HG02981 (cell line): Measurements from ENCODE around the gene ANKRD10.
A peak's percentile ranks its signal among the peaks of the same experiment; 100 is the strongest.

Source experiments
- ATAC-seq: cut with Tn5 transposase; IDR thresholded peaks from one replicate; pipeline ENCODE4 v1.9.1; 2021; ENCODE audit warnings: mild to moderate bottlenecking, moderate library complexity; ENCODE audit not compliant: unreplicated experiment

Gene ANKRD10

DNA sequence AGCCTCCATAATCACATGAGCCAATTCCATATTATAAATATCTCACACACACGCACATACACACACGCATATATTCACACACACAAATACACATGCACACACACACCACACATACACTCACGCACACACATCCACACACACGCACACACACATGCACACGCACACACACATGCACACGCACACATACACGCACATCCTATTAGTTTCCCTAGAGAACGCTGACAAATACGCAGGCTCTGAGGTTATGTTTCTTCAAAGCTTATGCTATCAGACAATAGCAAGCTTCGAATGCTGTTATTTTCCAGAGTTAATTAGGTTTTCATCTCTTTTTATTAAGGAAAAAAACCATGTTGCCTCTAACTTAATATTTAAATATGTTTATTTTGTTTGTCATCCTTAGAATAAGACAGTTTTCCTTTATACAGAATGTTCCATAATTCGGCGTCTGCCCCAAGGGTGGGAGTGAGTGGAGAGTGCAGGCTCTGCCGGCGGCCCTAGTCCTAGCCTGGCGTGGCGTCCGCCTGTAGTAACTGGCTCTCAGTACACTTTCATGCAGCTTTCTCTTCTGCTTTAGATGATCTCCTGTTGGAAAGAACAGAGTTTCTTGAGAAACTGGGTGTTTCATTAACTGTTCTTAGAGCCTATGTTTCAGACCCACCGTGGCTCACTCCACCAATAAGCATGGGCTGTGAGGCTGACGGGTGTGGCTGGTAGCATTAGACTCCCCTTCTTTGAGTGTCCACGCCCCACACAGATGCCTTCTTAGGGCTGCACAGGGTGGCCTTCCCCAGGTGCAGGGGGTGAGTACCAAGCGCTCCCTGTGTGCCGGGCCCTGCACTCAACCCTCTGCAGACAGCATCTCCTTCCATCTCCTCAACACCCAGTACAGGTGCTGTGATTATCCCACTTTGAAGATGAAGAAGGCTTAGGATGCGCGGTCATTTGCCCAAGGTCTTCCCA lies 30.4 kb upstream of the ANKRD10 start:
- ATAC-seq: no peak

DNA sequence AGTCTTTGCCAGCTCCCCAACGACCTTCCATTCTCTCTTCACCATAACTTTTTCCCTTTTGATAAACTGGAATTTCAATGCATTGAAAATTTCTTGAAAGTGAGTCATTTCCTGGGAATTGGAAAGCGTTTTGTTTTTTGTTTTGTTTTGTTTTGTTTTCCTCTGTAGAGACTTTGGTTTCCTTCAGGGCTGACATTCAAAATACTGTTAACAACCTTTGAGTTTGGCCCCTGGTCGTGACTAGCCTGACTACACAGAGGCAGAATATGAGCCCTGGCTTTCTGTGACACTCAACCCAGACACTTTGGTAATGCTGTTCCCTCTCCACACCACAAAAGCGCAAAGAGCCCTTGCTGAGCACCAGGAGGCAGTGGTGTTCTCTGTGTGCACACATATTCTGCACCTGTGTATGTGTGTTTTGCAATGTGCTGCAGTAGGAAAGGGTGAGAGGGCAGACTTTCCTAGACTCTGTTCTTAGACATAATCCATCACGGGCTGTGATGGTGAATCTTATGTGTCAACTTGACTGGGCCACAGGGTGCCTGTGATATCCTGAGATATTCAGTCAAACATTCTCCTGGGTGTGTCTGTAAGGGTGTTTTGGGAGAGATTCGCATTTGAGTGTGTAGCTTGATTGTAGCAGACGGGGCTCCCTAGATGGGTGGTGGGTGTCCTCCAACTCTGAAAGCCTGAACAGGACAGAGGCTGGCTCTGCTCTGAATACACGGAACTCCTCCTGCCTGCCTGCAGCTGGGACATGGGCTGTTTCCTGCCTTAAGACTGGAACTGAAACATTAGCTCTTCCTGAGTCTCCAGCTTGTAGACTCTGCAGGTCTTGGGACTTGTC lies 29.5 kb upstream of the ANKRD10 start:
- peak; percentile 53 for ATAC-seq

DNA sequence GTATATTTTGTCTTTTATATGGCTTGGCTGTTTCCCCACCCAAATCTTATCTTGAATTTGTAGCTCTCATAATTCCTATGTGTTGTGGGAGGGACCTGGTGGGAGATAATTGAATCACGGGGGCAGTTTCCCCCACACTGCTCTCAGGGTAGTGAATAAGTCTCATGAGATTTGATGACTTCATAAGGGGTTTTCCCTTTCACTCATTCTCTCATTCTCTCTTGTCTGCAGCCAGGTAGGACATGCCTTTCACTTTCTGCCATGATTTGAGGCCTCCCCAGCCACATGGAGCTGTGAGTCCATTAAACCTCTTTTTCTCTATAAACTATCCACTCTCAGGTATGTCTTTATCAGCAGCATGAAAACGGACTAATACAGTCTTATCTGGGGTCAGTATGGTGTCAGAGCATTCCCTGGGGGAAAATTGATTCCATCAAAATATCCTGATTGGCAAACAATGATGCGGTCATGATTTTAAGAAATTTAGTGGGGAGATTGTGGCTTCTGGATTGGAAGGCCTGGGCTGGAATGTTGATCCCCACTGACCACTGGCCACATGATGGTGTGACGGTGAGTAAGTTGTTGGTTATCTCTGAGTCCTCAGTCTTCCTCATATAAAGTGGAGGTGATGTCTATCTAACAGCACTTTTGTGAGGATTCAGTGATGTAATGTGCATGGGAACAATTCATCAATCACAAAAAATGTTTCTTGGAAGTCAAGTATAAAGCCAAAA lies 27.5 kb upstream of the ANKRD10 start:
- peak; percentile 70 for ATAC-seq

DNA sequence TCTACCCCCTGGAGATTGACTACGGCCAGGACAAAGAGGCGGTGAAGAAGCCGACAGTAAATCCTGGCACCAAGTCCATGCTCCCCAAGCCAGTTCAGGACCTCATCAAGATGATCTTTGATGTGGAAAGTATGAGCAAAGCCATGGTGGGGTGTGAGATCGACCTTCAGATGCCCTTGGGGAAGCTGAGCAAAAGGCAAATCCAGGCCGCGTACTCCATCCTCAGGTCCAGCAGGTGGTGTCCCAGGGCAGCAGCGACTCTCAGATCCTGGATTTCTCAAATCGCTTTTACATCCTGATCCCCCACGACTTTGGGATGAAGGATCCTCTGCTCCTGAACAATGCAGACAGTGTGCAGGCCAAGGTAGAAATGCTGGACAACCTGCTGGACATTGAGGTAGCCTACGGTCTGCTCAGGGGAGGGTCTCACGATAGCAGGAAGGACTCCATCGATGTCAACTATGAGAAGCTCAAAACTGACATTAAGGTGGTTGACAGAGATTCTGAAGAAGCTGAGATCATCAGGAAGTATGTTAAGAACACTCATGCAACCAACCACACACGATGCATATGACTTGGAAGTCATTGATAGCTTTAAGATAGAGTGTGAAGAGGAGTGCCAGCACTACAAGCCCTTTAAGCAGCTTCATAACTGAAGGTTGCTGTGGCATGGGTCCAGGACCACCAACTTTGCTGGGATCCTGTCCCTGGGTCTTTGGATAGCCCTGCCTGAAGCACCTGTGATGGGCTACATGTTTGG lies 24.0 kb upstream of the ANKRD10 start:
- no peak for ATAC-seq

DNA sequence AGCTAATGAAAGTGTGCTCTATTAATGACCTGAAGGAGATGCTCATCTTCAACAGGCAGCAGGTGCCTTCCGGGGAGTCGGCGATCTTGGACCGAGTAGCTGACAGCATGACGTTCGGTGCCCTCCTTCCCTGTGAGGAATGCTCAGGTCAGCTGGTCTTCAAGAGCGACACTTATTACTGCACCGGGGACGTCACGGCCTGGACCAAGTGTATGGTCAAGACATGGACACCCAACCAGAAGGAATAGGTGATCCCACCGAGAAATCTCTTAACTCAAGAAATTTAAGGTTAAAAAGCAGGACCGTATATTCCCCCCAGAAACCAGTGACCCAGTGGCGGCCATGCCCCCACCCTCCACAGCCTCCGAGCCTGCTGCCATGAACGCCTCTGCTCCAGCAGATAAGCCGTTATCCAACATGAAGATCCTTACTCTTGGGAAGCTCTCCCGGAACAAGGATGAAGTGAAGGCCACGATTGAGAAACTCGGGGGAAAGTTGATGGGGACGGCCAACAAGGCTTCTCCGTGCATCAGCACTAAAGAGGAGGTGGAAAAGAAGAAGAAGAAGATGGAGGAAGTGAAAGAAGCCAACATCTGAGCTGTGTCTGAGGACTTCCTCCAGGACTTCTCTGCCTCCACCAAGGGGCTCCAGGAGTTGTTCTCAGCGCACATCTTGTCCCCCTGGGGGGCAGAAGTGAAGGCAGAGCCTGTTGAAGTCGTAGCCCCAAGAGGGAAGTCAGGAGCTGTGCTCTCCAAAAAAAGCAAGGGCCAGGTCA lies 22.8 kb upstream of the ANKRD10 start:
- no peak for ATAC-seq

DNA sequence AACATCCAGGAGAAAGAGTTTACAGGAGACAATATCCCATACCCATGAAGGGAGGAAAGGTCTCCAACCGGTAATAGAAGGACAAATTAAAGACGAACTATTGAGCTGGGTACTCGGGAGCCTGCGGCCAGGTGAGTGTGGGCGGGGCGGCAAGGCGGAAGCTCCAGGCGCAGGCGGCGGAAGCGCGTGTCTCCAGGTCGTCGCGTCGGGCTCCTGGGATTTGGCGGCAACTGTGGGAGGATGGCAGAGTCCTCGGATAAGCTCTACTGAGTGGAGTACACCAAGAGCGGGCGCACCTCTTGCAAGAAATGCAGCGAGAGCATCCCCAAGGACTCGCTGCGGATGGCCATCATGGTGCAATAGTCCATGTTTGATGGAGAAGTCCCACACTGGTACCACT lies 21.6 kb upstream of the ANKRD10 start:
- no peak for ATAC-seq

DNA sequence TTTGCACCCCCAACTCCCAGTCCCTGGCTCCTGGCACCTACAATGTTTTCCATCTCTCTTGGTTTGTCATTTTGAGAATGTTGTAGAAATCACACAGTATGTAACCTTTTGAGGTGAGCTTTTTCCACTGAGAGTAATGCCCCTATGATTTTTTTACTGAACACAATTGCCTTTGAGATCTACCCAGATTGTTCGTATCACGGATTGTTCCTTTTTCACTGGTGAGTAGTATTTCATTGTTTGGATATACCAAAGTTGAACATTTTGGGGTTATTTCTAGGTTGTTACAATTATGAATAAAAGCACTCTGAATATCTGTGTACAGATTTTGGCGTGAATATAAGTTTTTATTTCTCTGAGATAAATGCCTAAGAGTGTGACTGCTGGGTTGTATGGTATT lies 17.7 kb upstream of the ANKRD10 start:
- ATAC-seq: no peak

DNA sequence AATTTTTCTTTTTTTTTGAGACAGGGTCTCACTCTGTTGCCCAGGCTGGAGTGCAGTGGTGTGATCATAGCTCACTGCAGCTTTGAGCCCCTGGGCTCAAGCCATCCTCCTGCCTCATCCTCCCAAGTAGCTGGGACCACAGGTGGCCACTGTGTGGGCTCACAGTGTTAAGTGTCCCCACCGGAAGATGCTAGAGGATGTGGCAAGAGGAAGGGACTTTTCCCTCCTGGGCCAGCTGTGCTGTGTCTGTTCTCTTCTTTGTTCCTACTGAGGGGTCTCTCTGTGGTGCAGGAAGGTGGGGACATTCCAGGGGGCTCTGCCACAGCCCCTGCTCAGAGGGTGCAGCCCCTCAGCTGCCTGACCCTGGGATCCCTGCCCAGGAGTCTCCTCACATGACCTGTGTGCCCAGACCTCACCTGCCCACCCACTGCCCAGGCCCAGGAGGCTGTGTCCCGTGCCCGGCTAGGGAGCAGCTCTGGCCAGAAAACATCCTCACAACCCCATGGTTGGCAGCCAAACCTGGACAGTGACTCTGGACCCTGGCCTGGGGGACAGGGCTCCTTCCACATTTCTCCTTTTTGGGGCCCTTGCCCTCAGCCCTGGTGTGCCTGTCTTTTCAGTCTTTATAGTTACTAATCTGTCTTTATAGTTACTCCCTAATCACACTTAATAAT lies 14.4 kb upstream of the ANKRD10 start:
- ATAC-seq: no peak

DNA sequence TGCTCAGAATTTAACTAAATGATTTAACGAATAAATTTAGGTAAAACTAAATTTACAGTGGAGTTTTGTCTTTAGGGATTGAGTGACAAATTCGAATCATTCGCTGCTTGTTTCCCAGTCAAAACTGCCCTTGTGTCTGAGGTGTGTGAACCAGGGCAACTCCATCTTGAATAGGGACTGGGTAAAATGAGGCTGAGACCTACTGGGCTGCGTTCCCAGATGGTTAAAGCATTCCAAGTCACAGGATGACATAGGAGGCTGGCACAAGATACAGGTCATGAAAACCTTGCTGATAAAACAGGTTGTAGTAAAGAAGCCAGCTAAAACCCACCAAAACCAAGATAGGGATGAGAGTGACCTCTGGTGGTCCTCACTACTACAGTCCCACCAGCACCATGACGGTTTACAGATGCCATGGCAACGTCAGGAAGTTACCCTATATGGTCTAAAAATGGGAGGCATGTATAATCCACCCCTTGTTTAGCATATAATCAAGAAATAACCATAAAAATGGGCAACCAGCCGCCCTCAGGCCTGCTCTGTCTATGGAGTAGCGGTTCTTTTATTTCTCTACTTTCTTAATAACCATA lies 10.2 kb upstream of the ANKRD10 start:
- ATAC-seq: no peak

DNA sequence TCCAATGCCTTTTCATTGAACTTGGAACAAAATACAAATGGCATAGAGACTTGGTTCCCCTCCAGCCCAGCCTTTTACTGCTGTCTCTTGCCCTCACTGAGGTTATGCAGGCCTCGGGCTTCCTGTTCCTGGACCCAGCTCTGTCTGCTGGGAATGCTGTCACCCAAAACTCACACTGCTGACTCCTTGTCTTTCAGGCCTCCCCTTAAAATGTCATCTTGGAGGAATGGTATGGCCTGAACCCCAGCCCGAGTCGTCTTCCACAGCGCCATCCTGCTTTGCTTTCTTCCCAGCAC lies 9.7 kb upstream of the ANKRD10 start:
- ATAC-seq: no peak

DNA sequence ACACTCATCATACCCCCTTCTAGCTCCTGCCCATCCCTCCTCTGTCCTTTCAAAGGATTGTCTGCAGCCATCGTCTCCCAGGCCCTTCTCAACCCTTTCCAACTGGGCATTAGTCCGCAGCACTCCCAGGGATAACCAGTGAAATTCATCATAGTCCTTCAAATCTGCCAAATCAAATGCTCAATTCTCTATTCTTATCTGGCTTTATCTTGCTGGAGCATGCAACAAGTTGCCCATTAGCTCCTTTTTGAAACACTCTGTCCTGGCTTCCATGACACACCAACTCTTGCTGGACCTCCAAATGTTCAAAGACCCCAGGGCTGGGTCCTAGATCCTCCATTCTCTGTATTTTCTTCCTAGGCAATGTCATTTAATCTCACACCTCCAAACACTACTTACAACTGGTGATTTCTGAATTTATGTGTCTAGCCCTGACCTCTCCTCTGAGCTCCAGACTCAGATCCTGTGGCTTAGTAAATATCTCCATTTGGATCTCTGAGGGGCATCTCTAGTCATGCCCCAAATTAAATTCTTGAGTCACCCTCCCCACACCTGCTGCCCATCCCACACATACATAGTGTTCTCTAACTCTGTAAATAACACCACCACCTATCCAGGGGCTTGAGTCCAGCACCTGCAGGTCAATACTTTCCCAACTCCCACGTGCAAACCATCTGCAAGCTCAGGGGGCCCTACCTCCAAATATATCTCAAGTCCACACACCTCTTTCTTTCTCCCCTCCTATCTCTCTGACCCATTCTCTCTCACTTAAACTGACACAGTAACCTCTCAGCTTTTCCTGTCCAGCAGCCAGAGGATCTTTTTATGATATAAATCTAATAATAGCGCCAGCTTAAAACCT lies 9.1 kb upstream of the ANKRD10 start:
- no peak for ATAC-seq

DNA sequence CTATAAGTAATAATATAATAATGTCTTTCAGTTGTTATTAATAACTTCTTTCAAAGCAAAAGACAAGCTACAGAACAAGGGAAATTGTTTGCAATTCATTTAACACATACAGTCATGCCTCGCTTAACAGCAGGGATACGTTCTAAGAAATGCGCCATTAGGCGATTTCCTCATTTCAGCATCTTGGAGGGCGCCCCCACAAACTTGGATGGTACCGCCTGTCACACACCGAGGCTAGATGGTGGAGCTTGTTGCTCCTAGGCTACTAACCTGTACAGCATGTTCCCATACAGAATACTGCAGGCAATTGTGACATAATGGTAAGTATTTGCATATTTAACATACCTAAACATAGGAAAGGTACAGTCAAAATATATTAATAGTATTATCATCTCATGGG lies 8.2 kb upstream of the ANKRD10 start:
- ATAC-seq: no peak

DNA sequence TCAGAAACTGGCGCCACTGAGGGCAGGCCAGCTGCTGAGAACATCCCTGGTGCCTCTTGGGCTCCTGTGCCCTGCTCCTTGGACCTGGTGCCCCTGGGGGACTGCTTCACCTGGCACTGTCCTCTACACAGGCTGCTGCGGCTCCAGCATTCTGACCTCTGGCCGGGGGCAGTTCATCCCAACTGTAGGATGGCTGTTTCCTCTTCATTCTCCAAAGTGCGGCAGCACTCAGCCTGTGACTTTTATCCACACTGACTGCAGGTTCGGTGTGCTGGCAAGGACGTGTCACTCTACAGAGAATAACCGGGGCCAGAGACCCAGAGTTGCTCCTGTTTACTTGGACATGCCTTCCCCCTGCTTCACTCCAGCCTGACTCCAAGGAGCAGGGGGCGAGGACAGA lies 7.6 kb upstream of the ANKRD10 start:
- no peak for ATAC-seq

DNA sequence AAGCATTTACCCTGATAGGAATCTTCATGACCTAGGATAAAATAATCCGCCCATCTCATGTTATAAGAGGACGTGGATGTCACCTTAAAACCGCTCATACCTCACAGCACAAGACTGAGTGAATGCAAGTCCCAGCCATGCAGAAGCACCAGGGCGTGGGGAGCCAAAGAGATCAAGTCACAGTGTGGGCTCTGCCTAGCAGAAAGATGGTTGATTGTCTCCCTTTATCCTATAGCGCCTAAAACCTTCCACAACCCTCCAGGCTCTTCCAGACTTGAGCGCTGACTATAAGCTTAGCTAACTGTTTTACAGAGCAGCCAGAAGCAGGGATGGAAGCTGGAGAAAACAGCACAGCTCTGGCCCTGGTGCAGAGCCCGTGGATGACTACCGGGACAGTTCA lies 6.8 kb upstream of the ANKRD10 start:
- ATAC-seq: no peak

DNA sequence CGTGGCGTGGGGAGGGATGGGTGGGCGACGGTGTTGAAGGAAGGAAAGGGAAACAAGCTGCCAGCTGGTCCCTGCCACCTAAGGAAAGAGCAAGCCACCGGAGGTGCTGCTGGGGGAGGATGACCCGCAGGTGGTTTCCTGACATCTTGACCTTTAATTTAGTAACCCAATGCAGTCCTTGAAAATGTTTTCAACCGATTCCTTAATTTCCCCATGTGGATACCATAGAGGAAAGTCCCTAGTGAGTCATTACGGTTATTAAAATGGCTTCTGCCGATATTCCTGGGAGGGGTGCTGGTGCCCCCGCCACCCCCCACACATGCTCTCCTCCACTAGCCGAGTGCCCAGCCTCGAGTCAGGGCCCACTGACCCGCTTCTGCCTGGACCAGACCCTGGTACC lies 6.3 kb upstream of the ANKRD10 start:
- no peak for ATAC-seq

DNA sequence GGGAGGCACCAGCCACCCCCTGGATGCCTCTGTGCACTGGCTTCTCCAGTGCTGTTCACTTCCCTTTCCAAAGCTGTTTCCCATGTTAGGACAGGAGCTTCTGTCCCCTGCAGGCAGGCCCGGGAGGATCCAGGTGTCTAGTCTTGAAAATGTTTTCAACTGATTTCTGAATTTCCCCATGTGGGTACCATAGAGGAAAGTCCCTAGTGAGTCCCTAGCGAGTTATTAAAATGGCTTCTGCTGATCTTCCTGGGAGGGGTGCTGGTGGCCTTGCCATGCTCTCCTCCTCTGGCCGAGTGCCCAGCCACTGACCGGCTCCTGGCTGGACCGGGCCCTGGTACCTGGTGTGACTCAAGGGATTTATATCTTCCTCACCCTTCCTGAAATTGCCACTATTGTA lies 5.2 kb upstream of the ANKRD10 start:
- no peak for ATAC-seq

DNA sequence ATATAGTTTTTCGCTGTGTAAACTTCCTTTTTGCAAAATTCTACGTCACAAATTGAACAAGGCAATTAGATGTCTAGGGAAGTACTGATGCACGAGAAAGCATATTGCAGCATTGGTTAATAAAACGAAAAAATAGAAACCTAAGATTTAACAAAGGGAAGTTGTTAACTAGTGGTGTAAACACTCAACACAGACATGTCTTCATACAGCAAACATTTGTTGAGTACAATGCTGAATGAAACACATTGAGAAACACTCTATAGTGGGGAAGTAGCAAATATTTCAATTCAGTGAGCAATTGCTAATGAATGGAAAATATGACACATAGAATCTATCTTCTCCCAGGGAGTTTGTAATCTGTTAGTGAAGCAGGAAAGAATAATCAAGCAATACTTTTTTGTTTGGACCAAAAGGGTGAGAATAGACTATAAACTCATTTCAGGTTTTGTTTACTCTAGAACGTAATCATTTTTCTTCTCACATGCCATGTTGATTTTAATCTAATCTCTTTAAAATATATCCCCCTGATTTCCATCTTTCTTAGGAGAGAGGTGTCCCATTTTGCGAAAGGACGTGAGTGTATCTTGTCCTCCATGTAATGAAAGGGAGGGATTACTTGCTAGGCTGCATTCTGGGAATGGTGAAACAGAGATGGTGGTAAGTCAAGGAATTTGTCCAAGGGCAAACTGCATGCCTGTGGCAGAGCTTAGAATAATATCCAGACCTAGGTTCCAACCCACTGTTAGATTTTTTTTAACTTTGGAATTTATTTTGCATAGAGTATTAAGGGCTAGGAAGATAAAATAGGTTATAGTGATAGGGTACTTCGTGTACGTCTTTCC lies 1.7 kb upstream of the ANKRD10 start:
- ATAC-seq: no peak
